HG02884 (cell line): Measurements from ENCODE around the gene HSFX1.
"Not testable (repeated sequence)": the region's sequence is repeated elsewhere in the genome, so short reads cannot be mapped to it uniquely, and the experiment has no call there.

ENCODE experiments used
- ATAC-seq: cut with Tn5 transposase; IDR thresholded peaks from one replicate; pipeline ENCODE4 v1.9.1; 2021; ENCODE audit warnings: mild to moderate bottlenecking, moderate library complexity; ENCODE audit not compliant: unreplicated experiment

The HSFX1 gene

GRCh38 chrX:149773768-149774167, at the start of gene HSFX1:
Gene HSFX1 (plus strand): TSS chrX:149774068. CDS start chrX:149774682, 614 bp downstream.
- not testable (repeated sequence) for ATAC-seq

- ATAC-seq, result not testable (repeated sequence)
These were observed 46.6 kb upstream of the HSFX1 start for GRCh38 chrX:149727308-149727707.

GRCh38 chrX:149742269-149742668, 31.6 kb upstream of the HSFX1 start:
- ATAC-seq, result not testable (repeated sequence)

- not testable (repeated sequence) for ATAC-seq
These were observed 27.4 kb upstream of the HSFX1 start for GRCh38 chrX:149746390-149747007.

GRCh38 chrX:149757206-149758067, 16.4 kb upstream of the HSFX1 start:
- no peak for ATAC-seq

- no peak for ATAC-seq
These were observed 15.7 kb upstream of the HSFX1 start for GRCh38 chrX:149758068-149758714.

GRCh38 chrX:149758715-149759078, 15.2 kb upstream of the HSFX1 start:
- ATAC-seq, result not testable (repeated sequence)

- ATAC-seq, result no peak
These were observed 14.0 kb upstream of the HSFX1 start for GRCh38 chrX:149759824-149760223.

GRCh38 chrX:149760965-149761364, 12.9 kb upstream of the HSFX1 start:
- ATAC-seq, result no peak

- not testable (repeated sequence) for ATAC-seq
These were observed 11.8 kb upstream of the HSFX1 start for GRCh38 chrX:149761858-149762674.

- no peak for ATAC-seq
These were observed 10.9 kb upstream of the HSFX1 start for GRCh38 chrX:149762696-149763614.

GRCh38 chrX:149770344-149770743, 3.5 kb upstream of the HSFX1 start:
- ATAC-seq, result not testable (repeated sequence)

GRCh38 chrX:149773026-149773425, 842 bp upstream of the HSFX1 start:
- ATAC-seq, result not testable (repeated sequence)

GRCh38 chrX:149777999-149778398, 4.1 kb downstream of the HSFX1 start:
- not testable (repeated sequence) for ATAC-seq

GRCh38 chrX:149781727-149782126, 7.9 kb downstream of the HSFX1 start, which contains the start of gene MAGEA9:
Gene MAGEA9 (plus strand): TSS chrX:149781930. CDS start chrX:149786211, 4,281 bp downstream.
- ATAC-seq, result not testable (repeated sequence)

- ATAC-seq, result peak; percentile 100
These were observed 21.7 kb downstream of the HSFX1 start for GRCh38 chrX:149795531-149795930.

GRCh38 chrX:149799095-149799714, 25.3 kb downstream of the HSFX1 start:
- ATAC-seq, result no peak

GRCh38 chrX:149799938-149800337, 26.1 kb downstream of the HSFX1 start:
- no peak for ATAC-seq

GRCh38 chrX:149803458-149804062, 29.7 kb downstream of the HSFX1 start:
- ATAC-seq, result no peak
